M059J (cell line): ENCODE measurements around the gene TECPR2. TPM values are rescaled to one million over a fixed set of nuclear protein-coding genes. Genes with fewer than 3 reads are reported as not detected.

Source experiments
- DNase-seq: peaks from one replicate; pipeline ENCODE4 v3.0.0-alpha.2; 2012; ENCODE audit warnings: low read depth
- total RNA-seq: library from RNA; depleted of rRNA; stranded (reverse); fragments of >200 nt; shearing (Covaris generic); gene quantifications from 2 replicates; pipeline ENCODE4 v1.2.3, GENCODE V29; 2014

Gene TECPR2
- total RNA-seq, 1 experiment from 2014 or later: 6.2 TPM

DNA sequence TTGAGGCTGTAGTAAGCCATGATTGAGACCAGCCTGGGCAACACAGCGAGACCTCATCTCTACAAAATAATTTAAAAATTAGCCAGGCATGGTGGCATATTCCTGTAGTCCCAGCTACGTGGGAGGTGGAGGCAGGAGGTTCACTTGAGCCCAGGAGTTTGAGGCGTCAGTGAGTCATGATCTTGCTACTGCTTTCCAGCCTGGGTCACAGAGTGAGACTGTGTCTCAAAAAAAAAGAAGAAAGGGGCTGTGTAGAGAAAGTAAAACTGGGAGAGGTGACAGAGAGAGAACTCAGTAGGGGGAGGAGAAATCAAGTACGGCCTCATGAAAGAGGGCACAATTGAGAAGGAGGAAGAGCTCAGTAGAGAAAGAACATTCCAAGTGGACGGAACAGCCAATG lies 12.4 kb downstream of the TECPR2 start:
- no peak for DNase-seq

DNA sequence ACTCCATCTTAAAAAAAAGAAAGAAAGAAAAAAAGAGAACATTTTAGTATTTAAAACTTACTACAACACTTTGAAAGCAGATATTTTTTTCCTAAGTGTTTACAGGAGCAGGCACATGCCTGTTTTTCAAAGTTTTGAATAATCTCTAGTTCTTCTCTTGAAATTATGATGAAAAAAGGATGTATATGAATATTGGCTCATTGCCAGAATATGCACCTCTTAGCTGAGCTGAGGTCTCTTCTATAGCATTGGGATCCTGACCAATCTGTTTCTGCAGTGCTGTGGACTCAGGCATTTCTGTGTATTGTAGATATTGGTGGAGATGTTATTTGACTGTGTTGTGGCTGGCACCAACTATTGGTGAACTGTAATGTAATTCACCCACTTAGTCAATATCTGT lies 15.0 kb downstream of the TECPR2 start:
- DNase-seq: no peak

DNA sequence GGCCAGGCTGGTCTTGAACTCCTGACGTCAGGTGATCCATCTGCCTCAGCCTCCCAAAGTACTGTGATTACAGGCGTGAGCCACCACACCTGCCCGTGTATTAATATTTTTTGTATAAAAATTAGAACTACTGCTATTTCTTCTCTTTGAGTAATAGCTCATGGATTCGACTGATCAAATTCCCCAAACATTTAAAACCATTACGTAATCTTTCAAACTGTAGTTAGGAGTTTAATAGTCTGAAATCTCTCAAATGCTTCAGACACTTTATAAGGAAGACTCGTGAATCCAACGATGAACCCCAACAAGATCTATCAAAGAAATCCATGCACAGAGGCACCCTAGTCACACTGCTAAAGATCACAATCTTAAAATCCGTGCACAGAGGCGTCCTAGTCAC lies 16.1 kb downstream of the TECPR2 start:
- no peak for DNase-seq

DNA sequence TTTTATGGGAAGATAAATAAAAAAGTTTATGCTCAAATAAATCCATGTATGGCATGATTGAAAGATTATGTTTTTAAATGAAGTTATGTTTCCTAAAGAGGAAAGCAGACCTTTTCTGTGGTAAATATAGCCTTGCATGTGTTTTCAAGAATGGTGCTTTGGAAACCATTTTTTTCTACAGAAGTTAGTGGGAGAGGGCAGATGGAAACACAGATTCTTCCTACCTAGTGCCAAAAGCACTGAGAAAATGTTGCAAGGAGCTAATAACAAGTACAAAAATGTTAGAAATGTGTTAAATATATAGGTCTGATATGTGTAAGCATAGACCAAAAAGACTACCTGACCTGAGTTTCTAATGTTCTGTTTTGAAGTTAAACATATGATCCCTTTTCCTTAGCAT lies 24.3 kb downstream of the TECPR2 start:
- no peak for DNase-seq

DNA sequence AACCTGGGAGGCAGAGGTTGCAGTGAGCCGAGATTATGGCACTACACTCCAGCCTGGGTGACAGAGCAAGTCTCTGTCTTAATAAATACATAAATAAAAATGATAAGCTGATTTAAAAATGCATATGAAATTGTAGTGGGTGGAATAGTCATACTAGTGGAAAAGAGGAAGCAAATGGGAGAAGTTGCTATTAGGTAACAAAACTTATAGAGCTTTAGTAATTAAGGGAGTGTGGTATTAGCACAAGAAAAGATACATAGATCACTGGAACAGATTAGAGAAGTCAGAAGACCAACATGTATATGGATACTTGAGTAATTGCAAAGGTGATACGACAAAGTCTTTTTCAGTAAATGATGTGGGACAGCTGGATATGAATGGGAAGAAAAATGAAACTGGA lies 26.5 kb downstream of the TECPR2 start:
- no peak for DNase-seq

DNA sequence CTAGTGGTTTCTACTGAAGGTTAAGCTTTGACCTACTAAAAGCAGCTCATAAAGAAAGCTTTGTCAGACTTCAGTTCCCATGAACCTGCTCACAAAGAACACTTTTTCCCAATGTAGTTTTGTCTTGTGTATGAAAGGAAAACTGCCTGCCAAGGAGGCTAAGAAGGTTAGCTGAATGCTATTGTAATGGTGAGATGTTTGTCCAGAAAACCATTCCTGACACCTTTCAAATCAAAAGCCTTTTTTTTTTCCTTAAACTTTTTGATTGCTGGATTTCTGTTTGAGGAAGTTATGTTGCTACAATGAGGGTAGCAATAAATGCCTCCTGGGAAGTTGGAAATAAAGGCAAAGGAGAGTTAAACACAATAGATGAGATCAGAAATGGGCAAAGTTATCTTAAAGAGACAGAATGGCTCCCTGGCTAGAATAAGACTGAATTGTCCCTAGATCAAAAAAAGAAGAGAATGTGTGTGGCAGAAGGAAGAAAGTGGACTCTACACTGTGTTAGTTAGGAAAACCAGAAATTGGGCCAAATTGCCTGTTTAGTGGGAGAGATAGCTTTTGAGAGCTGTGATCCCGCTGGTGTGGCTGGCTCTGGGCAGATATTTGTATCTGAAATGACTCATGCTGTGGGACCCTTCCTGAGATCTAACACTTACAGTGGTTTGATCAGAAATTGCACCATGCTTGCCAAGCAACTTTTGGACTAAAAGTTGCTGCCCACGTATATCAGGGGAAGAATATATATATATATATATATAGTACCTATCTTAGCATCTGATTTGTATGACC lies 27.5 kb downstream of the TECPR2 start:
- DNase-seq: no peak

DNA sequence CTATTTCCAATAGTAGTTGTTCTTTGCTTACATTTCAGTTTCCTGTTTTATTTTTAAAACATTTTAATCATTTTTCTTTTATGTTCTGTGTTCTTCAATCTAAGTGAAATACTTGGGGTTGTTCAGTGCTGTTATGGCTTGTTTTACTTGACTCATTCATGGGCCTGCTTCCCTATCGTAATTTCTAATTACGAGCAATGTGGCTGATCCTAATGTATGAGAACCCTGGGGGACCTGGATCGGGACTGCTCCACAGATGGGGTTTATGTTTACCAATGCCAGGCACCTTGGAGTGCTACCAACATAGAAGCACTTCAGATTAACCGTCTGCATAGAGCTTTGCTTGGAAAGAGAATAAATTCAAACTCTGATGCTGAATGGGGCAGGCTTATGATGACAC lies 29.8 kb downstream of the TECPR2 start:
- no peak for DNase-seq

DNA sequence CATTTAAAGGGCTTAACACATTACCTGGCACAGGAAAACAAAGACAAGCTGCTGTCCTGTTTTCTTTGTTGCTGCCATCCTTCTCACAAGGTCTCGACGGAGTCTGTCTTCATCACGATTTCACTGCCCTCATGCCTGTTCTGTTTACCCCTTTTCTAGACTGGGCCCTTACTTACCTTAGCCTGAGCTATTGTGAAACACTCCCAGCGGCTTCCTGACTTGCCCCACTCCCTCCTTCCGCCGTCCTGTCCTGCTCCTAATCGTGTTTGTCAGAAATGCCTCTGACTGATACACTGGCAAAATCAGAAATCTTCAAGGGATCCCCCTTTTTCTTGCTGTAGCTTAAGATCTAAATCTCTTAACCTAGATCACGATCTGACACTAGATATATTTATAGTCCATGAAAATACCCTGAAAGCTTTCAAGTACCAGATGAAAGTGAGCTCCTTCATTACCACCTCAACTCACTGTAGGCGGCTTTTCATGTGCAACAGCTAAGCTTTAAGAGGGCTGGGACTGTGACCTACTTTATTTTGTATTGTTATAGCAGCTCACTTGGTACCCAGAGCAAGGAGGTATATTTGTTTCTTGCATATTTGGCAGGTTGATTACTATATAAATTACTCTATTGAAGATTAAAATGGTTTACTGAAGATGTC lies 32.1 kb downstream of the TECPR2 start:
- no peak for DNase-seq

DNA sequence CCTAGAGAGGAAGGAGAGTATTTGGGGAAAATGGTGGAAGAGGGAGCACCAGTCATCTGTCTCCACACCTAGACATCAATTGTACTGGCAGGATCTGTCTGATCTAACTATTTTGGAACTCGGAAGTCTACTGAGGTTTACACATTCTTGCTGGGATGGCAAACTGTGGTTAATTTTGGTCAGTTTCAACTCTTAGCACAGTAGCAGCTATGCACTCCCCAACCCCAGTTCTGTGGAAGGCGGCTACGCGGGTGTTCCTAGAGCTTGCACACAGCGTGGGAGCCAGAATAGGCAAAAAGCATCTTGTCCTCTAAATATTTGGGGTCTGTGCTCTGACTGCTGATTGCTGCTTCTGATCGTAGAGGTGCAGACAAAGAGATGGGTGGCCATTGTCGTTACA lies 33.8 kb downstream of the TECPR2 start:
- DNase-seq: no peak

DNA sequence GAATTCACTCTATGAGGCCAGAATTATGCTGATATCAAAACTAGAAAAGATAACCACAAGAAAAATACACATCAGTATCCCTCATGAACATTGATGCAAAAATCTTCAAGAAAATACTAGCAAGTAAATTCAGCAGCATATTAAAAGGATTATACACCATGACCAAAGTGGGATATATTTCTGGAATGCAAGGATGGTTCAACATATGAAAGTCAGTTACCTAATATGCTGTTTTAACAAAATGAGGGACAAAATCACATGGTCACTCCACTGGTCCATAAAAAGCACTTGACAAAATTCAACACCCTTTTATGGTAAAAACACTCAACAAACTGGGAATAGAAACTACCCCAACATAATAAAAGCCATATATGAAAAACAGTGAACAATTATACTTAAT lies 40.3 kb downstream of the TECPR2 start:
- no peak for DNase-seq

DNA sequence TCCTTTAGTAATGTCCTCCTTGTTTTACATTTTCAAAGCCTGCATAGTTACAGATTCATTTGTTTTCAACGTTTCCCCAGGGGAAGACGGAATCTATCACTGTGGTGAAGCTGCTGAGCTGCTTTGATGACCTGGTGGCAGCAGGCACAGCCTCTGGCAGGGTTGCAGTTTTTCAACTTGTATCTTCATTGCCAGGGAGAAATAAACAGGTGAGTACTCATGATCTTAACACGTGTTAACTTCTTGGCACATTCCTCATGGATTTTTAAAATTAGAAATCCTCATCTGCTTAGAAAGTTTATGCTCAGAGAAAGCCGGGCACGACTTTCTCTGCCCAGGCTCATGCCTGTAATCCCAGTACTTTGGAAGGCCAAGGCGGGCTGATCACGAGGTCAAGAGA lies 44.5 kb downstream of the TECPR2 start:
- no peak for DNase-seq

DNA sequence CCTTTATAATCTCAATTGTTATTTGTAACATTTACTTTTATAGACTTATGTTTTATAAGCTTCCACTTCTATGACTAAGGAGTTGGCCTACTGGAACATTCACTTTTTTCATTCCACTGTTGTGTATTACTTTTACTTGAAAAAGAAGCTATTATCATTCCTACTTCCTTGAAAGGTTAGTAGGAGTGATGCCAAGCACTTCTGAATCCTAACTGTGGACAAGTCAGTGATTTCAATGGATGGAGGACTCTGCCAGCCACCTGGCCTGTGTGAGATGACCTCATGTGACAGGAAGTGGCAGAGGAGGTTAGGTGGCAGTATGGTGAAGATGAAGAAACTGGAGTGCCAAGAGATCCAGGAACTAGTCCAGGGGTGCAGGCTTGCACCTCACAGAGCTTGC lies 46.0 kb downstream of the TECPR2 start:
- peak; percentile 1 for DNase-seq

DNA sequence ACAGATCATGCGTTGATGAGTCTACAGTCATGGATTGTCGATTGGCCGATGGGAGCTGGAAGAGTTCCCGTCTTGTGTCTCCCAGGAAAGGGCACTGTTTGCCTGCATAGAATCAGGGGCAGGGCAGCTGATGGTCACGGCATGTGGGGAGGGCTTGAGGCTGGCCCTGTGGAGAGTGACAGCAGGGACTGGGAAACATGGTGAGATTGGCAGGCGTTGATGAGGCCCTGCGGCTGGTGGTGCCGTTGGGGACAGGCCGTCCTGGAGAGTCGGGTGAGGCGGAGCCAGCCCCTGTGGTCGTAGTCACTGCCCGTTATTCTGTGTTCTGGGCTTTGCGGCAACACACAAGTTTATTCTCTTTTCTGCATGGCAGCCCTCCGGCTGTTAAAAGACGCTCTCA lies 52.9 kb downstream of the TECPR2 start:
- DNase-seq: no peak

DNA sequence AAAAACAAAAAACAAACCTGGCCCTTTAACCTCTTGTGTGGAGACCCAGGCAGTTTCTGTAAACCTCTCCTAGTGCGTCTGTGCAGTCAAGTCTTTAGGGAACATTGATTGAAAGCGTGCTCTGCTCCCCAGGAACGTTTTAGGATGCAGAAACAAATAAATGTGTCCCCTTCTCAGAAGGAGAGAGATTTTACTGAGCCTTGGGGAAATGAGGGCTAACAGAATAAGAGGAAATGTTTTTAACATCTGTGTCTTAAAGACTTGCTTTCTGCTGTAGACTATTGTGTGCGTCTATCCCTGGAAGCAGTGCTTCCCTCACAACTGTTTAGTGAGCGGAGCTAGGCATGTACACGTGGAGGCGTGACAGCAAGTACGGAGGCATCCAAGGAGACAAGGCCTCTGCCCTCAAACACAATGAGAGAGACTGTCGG lies 54.3 kb downstream of the TECPR2 start:
- DNase-seq: no peak

DNA sequence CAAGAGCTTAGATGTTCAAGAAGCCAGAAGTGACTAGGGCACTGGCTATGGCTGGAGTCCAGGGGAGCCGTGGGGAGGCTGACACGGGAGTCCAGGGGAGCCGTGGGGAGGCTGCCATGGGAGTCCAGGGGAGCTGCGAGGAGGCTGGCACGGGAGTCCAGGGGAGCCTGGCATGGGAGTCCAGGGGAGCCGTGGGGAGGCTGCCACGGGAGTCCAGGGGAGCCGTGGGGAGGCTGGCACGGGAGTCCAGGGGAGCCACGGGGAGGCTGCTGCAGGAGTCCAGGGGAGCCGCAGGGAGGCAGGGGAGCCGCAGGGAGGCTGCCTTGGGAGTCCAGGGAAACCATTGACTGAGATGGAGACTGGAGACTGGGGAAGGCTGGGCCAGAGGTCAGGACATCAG lies 54.9 kb downstream of the TECPR2 start:
- no peak for DNase-seq

DNA sequence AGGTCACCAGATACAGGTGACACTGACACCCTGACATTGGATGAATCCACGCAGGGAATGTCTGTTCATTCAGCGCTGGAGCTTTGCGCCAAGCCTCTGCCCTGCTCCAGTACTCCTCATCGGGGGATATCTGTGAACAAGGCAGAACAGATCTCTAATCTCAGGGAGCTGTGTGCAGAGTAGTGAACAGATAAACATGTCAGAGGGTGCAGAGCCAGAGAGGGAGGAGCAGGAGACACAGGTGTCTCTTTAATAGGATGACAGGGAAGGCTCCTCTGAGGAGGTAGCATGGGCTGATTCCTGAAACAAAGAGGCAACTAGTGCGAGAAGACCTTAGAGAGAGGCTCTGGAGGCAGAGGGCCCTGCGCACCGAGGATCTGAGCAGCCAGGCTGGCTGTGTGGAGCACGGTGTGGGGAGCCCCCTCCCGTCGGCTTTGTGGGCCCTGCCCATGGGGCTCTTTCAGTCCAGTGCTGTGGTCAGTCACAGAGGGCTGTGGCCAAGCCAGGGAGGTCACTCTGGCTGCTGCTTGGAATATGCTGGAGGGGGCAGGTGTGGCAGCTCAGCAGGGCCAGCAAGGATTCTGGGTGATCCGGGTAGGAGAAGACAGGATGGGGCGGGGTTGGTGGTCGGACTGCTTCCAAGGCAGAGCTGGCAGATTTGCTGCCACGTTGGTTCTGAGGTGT lies 55.6 kb downstream of the TECPR2 start:
- no peak for DNase-seq

DNA sequence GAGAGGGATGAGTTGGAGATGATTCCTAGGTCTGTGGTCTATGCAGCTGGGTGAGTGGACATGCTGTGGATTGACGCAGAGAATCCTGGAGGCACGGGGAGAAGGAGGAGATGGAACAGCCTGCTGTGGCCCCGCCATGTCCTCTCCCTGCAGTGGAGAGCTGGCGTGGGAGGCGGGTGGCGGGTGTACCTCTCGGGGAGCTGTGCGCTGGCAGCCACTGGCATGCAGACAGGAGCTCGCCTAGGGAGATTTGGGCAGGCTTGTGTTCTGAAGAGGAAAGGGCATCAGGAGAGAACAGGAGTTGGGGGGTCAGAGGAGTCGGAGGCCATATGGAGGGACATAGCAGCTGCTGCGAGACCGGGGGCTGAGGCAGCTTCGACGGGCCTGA lies 56.1 kb downstream of the TECPR2 start:
- DNase-seq: no peak

DNA sequence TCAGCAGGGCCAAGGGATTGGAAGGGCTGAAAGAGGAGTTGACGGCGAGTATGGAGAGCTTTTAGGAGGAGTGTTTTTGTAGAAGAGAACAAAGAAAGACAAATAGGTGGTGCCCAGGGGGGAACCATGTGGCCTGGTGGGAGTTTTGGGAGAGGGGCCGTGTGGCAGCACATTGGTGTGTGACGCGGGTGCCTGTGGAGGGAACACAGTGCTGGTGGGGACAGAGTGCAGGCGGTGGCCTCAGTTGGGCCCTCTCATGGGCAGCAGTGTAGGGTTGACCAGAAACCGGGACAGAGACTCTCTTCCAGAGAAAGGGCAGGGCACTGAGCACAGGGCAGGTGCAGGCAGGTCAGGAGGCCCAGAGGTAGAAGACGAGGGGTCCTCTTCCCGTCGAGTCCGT lies 56.5 kb downstream of the TECPR2 start:
- no peak for DNase-seq

DNA sequence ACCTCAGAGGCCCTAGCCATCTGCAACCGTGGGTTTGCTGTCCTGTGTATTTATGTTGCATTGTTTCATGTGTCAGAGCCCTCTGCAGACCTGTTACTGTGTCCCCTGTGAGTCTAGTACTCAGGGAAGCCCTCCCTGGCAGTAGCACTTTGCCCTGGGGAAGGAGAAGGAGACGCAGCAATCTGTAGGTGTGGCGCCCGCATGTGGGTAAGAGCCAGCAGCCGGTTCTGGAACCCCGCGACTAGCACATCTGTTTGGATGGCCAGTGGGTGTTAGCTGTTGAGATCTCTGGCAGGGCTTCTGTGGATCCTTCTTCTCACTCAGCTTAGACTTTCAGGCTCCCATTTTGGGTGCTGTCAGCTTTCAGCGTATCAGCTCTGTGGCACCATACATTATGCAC lies 57.0 kb downstream of the TECPR2 start:
- DNase-seq: no peak

DNA sequence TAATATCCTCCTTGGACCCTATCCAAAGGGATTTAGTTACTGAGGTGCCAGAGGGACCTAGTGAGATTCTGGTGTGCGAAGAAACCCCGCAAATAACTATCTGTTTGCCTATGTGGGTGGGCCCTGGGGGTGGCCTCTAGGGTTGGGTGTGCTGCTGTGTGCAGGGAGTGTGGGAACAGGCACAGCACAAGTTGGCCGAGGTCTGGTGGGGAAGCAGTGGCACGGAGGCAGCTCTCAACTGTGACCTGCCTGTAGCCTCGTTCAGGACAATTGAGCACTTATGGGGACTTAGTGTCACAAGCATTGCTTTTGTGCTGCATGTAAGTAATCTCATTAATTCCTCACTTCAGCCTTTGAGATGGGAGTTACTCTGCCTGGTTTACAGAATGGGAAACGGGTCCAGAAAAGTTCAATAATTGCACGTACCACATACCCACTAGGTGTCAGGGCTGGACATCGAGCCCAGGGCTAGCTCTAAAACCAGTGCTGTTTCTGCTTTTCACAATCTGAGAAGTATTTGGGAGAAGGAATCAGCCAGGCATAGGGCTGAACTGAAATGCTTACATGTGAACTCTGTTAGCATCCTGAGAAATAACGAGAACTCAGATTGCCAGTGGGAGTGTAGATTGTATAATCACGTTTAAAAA lies 58.8 kb downstream of the TECPR2 start:
- no peak for DNase-seq

DNA sequence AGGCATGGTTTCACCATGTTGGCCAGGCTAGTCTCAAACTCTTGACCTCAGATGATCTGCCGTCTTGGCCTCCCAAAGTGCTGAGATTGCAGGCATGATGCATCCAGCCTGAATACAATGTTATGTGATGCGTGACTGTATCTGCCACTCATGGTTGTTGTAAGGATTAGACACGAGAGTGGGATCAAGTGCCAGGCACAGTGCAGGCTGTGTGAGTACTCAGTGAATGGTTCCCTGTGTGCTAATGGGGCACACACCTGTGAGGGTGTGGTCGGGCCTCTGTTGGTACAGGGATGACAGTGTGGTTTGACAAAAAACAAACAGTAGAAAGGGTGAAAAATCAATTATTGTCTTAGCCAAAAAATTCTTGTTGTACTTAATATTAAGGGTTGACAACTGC lies 61.8 kb downstream of the TECPR2 start:
- DNase-seq: no peak

DNA sequence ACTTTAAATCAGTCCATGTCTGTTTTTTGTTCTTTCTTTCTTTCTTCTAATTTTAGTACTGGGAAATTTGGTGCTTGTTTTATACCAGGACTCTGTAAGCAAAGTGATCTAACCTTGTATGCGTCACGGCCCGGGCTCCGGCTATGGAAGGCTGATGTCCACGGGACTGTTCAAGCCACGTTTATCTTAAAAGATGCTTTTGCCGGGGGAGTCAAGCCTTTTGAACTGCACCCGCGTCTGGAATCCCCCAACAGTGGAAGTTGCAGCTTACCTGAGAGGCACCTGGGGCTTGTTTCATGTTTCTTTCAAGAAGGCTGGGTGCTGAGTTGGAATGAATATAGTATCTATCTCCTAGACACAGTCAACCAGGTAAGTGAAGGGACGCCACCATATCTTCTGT lies 62.2 kb downstream of the TECPR2 start:
- DNase-seq: no peak

DNA sequence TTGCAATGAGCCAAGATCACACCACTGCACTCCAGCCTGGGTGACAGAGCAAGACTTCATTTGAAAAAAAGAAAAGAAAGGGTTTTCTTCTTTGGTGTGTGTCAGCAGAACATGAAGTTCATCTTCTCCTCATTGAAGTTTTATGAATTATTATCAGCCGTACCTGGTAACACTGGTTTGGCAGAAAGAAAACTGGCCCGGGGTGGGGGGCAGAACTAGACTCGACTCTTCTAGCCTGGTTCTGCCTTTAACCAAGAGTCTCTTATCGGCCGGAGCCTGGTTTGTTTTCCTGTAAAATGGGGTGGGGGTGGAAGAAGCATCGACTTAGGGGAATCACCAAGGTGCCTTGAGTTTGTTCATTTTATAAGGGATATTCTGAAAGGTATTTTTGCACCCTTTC lies 64.1 kb downstream of the TECPR2 start:
- DNase-seq: no peak
